Stimulated activated CD8-positive, alpha-beta memory T cell treated with anti-CD3 and anti-CD28 coated beads, Interleukin-7, amount 100 ng/mL, for 24 hours (primary cell): ENCODE results near the gene APOC4.

Experiments used
- DNase-seq: peaks from one replicate; pipeline ENCODE4 v3.0.0-alpha.2; 2020; ENCODE audit warnings: low read depth

APOC4 gene

DNA sequence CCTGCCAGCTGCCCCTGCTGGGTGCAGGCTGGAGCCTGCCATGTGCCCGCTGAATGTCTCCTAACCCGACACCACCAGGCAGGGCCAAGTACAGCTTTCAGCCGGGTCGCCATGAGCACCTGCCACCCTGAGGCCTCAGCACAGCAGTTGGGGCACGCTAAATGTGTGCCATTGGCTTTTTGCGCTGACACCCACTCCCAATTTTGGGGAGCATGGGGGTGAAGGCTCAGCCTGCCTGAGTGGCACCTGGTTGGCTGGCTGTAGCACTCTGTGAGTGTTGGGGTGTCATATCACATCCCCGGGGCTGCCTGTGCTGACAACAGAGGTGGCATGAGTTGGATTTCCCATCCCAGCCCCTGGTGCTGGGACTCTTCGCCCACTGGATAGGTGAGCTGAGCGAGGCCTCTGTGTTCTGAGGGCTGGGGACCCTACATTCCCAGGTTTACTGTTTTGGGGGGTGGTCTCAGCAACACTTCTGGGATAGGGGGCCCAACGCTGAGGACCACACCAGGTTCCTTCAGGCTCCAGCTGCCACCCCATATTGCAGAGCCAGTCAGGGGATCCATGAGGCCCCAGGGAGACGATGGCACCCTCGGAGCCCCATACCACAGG, 52.0 kb downstream of the APOC4 start:
- no peak for DNase-seq
